ENCODE data around the gene GINS3.

DNA sequence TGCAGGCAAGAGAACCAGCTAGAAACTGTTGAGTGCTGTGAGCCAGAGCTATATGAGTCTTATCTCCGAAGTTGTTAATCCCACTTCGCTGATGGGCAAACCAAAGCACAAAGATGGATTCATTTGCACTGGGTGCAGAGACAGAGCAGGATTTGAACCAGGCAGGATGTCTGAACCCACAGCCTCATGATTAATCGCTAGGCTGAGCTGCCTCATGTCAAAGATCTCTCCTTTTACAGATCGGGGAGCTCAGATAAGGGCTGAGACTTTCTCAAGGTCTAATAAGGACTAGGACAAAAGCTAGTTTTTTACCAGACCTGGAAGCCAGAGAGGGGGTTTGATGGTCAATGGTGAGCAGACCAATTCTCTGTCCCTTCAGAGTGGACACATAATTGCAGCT, 51.5 kb downstream of the GINS3 start:
- no peak for TF ChIP-seq POLR2AphosphoS5 (IDR thresholded peaks at IDR 0.05)
- TF ChIP-seq POLR2A (IDR thresholded peaks at IDR 0.05) = no peak
- TF ChIP-seq, protein P1, sequence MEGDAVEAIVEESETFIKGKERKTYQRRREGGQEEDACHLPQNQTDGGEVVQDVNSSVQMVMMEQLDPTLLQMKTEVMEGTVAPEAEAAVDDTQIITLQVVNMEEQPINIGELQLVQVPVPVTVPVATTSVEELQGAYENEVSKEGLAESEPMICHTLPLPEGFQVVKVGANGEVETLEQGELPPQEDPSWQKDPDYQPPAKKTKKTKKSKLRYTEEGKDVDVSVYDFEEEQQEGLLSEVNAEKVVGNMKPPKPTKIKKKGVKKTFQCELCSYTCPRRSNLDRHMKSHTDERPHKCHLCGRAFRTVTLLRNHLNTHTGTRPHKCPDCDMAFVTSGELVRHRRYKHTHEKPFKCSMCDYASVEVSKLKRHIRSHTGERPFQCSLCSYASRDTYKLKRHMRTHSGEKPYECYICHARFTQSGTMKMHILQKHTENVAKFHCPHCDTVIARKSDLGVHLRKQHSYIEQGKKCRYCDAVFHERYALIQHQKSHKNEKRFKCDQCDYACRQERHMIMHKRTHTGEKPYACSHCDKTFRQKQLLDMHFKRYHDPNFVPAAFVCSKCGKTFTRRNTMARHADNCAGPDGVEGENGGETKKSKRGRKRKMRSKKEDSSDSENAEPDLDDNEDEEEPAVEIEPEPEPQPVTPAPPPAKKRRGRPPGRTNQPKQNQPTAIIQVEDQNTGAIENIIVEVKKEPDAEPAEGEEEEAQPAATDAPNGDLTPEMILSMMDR (IDR thresholded peaks at IDR 0.05) = no peak

All from suprapubic skin (tissue), 4 donors.